Thymus (tissue), 11 donors: ENCODE data around the gene GPC1. TPM values are rescaled to one million over a fixed set of nuclear protein-coding genes. Genes with fewer than 3 reads are reported as not detected.

Source experiments
- DNase-seq, 9 donors: peaks; one replicate each; pipeline ENCODE4 v3.0.0-alpha.2; 2013; ENCODE audit warnings: low spot score in 9 of 9, low read depth in 6 of 9, missing footprints in 1 of 9
- H3K27ac ChIP-seq, 2 donors: one replicate each; pipeline ENCODE4 v1.5.1; 2013; ENCODE audit warnings: control low read depth in 1 of 2, low read depth in 1 of 2, low read length in 1 of 2, mild to moderate bottlenecking in 1 of 2, moderate library complexity in 1 of 2
- H3K27me3 ChIP-seq, 2 donors: one replicate each; pipeline ENCODE4 v1.5.1; 2013; ENCODE audit warnings: low read length in 1 of 2; ENCODE audit not compliant: control insufficient read depth in 2 of 2, insufficient read depth in 1 of 2
- H3K36me3 ChIP-seq, 2 donors: one replicate each; pipeline ENCODE4 v1.5.1; 2013; ENCODE audit warnings: low read length in 1 of 2, mild to moderate bottlenecking in 1 of 2, moderate library complexity in 1 of 2; ENCODE audit not compliant: control insufficient read depth in 2 of 2, insufficient read depth in 2 of 2
- H3K4me1 ChIP-seq, 2 donors: one replicate each; pipeline ENCODE4 v1.5.1; 2013; ENCODE audit warnings: low read length in 2 of 2; ENCODE audit not compliant: control insufficient read depth in 2 of 2, insufficient read depth in 2 of 2
- H3K4me3 ChIP-seq, 2 donors: one replicate each; pipeline ENCODE4 v1.5.1; 2013; ENCODE audit warnings: low read length in 2 of 2, control low read depth in 1 of 2, mild to moderate bottlenecking in 1 of 2
- H3K9me3 ChIP-seq, 2 donors: one replicate each; pipeline ENCODE4 v1.5.1; 2013; ENCODE audit warnings: low read length in 1 of 2, mild to moderate bottlenecking in 1 of 2; ENCODE audit not compliant: control insufficient read depth in 2 of 2, insufficient read depth in 1 of 2
- WGBS: extraction: QIAGEN DNeasy Blood & Tissue Kit; methylation state at CpG from one replicate; pipeline ENCODE4 v1.1.7; 2013; 5-methylcytosine and 5-hydroxymethylcytosine counted together
- polyA plus RNA-seq: library from polyadenylated mRNA; stranded (reverse); fragments of 200-250 nt; gene quantifications from one replicate; pipeline ENCODE4 v1.2.3, GENCODE V29; 2013
- total RNA-seq: library from RNA; stranded (reverse); fragments of 120-200 nt; gene quantifications from one replicate; pipeline ENCODE4 v1.2.4, GENCODE V29; 2013
- donor health status: healthy.

The GPC1 gene
- total and polyA plus RNA-seq, 2 donors, result 4.4 to 46.6 TPM

DNA sequence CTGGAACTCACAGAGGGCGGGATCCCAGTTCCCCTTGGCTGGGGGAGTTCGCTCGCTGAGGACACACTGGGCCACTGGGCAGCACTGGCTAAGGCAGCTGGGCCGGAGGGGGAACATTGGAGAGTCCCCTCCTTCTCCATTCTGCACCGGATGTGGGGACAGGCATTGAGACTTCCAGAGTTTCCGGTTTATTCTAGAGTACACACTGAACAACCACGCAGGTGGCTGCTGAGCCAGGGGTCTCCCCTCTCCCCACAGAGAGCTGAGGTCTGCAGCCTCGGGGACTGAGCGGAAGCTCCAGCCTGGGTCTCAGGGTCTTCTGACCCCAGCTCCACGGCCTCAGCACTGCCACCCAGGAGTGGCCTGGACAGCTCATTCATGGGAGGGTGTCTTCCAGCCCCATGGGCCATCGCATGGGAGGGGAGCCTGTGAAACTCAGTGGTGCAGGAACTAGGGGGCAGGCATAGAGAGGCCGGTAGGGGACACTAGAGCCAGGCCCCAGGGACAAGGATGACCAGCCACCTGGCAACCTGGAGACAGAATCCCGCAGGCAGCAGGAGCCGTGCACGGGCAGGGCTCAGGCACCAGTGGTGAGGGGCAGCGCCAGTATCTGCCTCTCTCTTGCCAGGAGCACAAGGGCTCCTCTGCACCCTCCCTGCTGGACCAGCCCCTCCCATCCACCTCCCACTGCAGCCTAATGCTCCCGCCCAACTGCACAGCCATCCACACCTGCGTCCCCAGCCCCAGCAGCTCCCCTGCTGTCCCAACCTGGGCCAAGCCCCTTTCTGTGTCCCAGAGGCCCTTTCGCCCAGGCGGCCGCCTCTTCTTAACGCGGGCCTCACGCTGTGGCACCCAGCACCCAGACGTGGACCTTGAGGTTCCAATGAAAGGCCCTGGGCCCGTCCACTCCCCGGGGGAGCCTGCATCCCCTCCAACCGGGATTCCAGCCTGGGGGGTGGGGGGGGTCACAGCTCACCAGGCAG, 45.1 kb upstream of the GPC1 start:
- H3K27ac ChIP-seq, result no peak overlapping the region
- H3K9me3 ChIP-seq, result no peaks in the 10 kb centered on the region
- no peak overlapping the region for H3K4me3 ChIP-seq
- H3K4me1 ChIP-seq, result peaks cover 8 to 19% of the 10 kb centered on the region in 2 donors
- H3K27me3 ChIP-seq, result no peaks in the 10 kb centered on the region
- no peaks in the 10 kb centered on the region for H3K36me3 ChIP-seq
- 79% methylated on average over 28 of the region's 28 CpGs for WGBS
- peak in 4 of 9 donors; percentile 3 to 50 (median 12) for DNase-seq

- WGBS, result 90% methylated on average over 25 of the region's 25 CpGs
- H3K4me3 ChIP-seq, result no peak overlapping the region
- peaks cover 8 to 19% of the 10 kb centered on the region in 2 donors for H3K4me1 ChIP-seq
- H3K36me3 ChIP-seq, result no peaks in the 10 kb centered on the region
- no peaks in the 10 kb centered on the region for H3K9me3 ChIP-seq
- H3K27me3 ChIP-seq, result no peaks in the 10 kb centered on the region
- DNase-seq, result no peak
- H3K27ac ChIP-seq, result no peak overlapping the region
These were observed 44.1 kb upstream of the GPC1 start for GRCh38 chr2:240391111-240392051.

GRCh38 chr2:240392084-240392947, 43.1 kb upstream of the GPC1 start:
- DNase-seq, result no peak
- Histone ChIP-seq H3K27me3 (no peaks in the 10 kb centered on the region), H3K36me3 (no peaks in the 10 kb centered on the region), H3K4me1 (peaks cover 8 to 19% of the 10 kb centered on the region in 2 donors), H3K27ac (no peak overlapping the region), H3K4me3 (no peak overlapping the region), H3K9me3 (no peaks in the 10 kb centered on the region)
- WGBS, result 74% methylated on average over 31 of the region's 31 CpGs

- H3K36me3 ChIP-seq, result no peaks in the 10 kb centered on the region
- WGBS, result 95% methylated on average over 23 of the region's 23 CpGs
- H3K27ac ChIP-seq, result no peak overlapping the region
- H3K4me1 ChIP-seq, result peaks cover 8 to 22% of the 10 kb centered on the region in 2 donors
- no peaks in the 10 kb centered on the region for H3K9me3 ChIP-seq
- no peak for DNase-seq
- no peaks in the 10 kb centered on the region for H3K27me3 ChIP-seq
- H3K4me3 ChIP-seq, result no peak overlapping the region
These were observed 42.3 kb upstream of the GPC1 start for GRCh38 chr2:240392948-240393830.

- no peaks in the 10 kb centered on the region for H3K9me3 ChIP-seq
- H3K36me3 ChIP-seq, result no peaks in the 10 kb centered on the region
- peaks cover 8 to 22% of the 10 kb centered on the region in 2 donors for H3K4me1 ChIP-seq
- no peak overlapping the region for H3K4me3 ChIP-seq
- no peak overlapping the region for H3K27ac ChIP-seq
- DNase-seq, result no peak
- H3K27me3 ChIP-seq, result no peaks in the 10 kb centered on the region
- WGBS, result 95% methylated on average over 21 of the region's 21 CpGs
These were observed 41.5 kb upstream of the GPC1 start for GRCh38 chr2:240393831-240394410.

DNA sequence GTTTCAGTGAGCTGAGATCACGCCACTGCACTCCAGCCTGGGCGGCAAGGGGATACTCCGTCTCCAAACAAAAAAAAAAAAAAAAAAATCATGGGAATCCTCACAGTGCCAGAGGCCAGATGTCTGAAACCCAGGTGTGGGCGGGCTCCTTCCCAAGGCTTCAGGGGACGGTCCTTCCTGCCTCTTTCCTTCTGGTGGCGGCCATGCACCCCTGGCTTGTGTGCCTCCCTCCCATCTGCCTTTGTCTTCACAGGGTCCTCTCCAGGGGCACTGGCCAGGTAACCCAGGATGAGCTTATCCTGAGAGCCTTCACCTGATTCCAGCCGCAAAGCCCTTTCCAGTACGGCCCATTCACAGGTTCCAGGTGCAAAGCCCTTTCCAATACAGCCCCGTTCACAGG, 40.9 kb upstream of the GPC1 start:
- WGBS, result 97% methylated on average over 9 of the region's 9 CpGs
- Histone ChIP-seq H3K4me1 (peaks cover 8 to 22% of the 10 kb centered on the region in 2 donors), H3K9me3 (no peaks in the 10 kb centered on the region), H3K4me3 (no peak overlapping the region), H3K36me3 (no peaks in the 10 kb centered on the region), H3K27me3 (no peaks in the 10 kb centered on the region), H3K27ac (no peak overlapping the region)
- no peak for DNase-seq

DNA sequence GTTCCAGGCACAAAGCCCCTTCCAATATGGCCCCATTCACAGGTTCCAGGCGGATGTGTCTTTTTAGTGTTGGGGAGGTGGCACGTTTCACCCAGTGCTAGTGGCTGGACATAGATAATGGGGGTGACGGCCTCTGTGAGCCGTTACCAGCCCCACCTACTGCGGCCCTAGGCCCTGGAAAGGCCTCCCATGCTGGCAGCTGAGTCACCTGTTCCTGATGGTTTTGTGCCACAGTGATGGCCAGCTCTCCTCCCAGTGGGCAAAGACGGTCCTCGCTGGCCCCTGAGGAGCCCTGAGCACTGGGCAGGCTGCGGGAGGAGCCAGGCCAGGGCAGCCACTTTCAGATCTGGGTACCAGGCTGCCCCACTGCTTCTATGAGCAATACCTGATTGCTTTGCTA, 40.0 kb upstream of the GPC1 start:
- no peaks in the 10 kb centered on the region for H3K36me3 ChIP-seq
- no peaks in the 10 kb centered on the region for H3K9me3 ChIP-seq
- 94% methylated on average over 8 of the region's 8 CpGs for WGBS
- peaks cover 5 to 13% of the 10 kb centered on the region in 2 donors for H3K4me1 ChIP-seq
- DNase-seq, result no peak
- no peak overlapping the region for H3K27ac ChIP-seq
- H3K4me3 ChIP-seq, result no peak overlapping the region
- no peaks in the 10 kb centered on the region for H3K27me3 ChIP-seq
